HG03442 (cell line): ENCODE data around the gene PODNL1.
"Not testable (repeated sequence)": the region's sequence is repeated elsewhere in the genome, so short reads cannot be mapped to it uniquely, and the experiment has no call there.

Source experiments
- ATAC-seq: cut with Tn5 transposase; IDR thresholded peaks from one replicate; pipeline ENCODE4 v1.9.1; 2021; ENCODE audit warnings: mild to moderate bottlenecking, moderate library complexity; ENCODE audit not compliant: unreplicated experiment

PODNL1 gene

DNA sequence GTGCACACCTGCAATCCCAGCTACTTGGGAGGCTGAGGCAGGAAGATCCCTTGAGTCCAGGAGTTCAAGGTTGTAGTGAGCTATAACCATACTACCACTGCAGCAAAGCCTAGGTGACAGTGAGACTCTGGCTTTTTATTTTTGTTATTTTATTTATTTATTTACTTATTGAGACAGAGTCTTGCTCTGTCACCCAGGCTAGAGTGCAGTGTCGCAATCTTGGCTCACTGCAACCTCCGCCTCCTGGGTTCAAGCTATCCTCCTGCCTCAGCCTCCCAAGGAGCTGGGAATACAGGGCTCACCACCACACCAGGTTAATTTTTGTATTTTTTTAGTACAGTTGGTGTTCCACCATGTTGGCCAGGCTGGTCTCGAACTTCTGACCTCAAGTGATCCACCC lies 35.3 kb upstream of the PODNL1 start:
- ATAC-seq = not testable (repeated sequence)

DNA sequence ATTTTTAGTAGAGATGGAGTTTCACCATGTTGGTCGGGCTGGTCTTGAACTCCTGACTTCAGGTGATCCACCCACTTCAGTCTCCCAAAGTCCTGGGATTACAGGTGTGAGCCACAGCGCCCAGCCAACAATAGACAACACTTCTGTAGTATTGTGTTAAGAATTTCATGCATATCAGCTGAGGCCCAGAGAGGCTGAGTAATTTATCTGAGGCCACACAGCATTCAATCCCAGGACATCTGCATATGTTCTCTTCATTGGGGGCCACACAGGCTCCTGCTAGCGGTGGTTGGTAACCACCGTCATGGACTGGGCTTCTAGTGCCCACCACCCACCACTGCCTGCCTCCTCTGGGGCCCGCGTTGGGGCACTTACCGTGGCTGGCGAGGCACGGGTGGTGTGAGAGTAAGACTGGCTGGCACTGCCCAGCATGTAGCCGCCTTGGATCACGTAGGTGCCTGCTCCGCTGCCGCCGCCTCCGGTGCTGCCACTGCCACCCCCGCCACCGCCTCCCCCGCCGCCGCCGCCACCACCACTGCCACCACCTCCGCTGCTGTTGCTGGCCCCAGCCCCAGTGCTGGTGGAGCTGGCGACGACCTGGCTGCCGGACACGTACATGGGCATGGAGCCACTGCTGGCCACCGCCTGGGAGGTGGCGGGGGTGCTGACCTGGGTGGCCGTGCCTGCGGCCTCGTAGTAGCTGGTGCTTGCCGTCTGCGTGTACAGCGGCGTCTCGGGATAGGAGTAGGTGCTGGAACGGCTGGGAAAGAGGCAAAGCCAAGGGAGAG lies 34.3 kb upstream of the PODNL1 start:
- ATAC-seq = no peak

DNA sequence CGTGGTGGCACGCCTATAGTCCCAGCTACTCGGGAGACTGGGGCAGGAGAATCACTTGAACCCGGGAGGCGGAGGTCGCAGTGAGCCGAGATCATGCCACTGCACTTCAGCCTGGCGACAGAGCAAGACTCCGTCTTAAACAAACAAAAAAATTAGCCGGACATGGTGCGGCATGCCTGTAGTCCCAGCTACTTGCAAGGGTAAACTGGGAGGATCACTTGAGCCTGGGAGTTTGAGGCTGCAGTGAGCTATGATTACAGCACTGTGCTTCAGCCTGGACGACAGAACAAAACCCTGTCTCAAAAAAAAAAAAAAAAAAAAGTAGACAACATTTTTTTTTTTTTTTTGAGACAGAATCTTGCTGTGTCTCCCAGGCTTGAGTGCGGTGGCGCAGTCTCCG lies 33.7 kb upstream of the PODNL1 start:
- ATAC-seq = not testable (repeated sequence)

DNA sequence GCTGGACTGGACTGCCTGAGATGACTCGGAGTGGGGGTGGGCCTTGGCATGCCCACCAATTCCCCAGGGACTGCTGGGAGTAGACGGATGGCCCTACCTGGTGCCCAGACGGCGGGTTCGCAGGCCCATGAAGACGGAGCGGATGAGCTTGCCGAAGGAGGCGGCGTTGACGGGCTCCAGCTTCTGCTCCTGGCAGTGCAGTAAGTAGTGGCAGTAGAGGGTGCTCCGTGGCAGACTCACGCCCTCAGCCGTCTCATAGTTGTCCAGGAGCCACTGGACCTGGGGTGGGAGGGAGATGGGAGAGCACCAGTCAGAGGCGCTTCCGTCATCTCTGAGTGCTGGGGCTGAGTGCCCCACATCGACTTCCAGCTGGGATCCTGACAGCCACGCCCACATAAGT lies 31.7 kb upstream of the PODNL1 start:
- no peak for ATAC-seq

DNA sequence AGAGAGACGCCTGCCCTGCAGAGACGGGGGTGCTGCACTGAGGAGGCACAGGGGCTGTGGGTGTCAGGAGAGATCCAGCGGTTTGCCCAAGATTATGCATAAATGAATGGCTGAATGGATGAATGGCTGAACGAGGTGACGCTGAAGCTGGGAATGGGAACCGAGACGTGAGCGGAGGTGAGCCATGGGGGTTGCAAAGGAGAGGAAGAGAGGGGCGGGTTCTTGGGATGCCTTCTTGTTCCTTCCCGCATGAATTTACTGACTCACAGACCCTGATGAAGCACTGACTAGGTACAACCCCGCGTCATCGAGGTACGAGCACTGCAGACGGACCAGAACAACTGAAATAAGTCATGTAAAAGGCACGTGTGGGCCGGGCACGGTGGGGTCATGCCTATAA lies 30.8 kb upstream of the PODNL1 start:
- ATAC-seq = no peak

DNA sequence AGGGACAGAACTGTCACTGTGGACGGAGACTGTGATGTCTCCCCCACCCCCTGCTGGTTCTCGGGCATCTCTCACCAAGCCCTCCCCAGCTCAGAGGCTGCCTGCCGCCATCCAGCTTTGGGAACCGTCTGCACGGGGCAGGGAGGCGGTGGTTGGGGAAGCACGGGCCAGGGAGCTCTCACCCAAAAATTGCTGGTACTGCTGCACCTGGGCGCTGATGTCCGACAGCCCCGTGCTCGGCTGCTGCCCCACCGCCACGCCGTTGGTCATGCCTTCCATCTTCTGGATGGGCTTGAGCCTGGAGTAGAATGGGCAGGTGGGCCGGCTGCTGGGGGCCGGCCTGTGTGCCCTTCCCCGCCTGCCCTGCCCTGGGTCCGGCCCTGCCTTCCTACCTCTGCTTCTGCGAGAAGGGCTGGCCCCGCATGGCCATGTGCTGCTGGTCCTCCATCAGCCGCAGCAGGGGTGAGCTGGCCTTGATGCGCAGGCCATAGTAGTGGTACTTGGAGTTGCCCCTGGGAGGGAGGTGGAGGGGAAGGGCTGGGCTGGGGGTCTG lies 30.2 kb upstream of the PODNL1 start:
- ATAC-seq = no peak

DNA sequence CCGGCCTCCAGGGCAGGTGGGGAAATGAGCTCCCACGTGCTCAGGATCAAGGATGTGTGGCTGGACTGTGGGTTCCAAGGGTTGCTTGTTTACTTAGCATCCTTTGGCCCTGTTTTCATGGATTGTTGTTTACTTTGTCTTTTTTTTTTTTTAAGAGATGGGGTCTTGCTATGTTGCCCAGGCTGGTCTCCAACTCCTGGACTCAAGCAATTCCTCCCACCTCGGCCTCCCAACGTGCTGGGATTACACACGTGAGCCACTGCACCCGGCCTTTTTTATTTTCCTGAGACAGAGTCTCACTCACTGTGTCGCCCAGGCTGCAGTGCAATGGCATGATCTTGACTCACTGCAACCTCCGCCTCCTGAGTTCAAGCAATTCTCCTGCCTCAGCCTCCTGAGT lies 29.0 kb upstream of the PODNL1 start:
- not testable (repeated sequence) for ATAC-seq

DNA sequence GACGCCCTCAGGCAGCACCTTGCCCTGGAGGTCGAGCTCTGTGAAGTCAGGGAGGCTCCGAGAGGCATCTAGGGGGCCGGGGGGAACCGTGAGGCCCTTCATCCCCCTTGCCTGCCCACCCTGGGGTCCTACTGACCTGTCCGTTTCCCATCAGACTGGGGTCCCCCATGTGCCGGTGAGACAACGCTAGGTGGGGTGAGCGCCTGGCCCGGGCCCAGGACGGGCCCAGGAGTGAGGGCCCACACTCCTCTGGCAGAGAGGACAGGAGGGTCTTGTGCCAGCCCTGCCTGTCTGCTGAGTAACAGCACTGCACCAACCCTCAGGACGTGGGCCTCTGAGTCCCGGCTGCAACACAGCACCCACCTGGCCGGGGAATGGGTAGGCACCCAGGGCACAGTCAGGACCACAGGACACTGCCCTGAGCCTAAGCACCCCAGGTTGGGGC lies 28.5 kb upstream of the PODNL1 start:
- ATAC-seq = no peak

DNA sequence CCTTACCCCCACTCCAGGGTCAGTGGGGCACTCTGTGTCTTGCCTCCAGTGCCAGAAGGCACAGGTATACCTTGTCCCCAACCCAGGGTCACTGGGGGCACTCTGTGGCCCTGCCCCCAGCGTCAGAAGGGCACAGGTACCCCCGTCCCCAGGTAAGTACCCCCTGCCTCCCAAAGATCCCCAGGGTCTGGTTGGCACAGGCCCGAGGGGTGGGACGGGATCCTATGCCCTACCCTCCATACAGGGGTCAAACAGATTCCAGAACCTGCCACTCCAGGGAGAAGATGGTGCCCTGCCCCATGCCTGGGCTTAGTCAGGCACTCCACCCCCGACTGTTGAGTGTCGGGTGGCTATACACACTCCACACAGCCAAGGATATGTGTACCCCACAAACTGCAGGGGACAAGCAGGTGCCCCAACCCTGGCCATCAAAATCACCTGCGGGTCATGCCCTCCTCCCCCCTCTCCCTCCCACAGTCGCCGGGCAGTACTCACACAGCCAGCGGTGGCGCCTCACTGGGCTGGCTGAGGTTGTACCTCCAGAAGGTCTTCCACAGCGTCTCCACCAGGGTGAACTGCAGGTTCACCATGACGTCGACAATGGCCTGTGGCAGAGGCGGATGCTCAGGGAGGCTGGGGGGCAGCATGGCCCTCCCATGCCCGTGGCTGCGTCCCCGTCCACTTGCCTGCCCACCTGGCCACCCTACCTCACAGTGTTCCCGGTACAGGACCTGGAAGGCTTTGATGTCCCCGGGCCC lies 27.9 kb upstream of the PODNL1 start:
- no peak for ATAC-seq

DNA sequence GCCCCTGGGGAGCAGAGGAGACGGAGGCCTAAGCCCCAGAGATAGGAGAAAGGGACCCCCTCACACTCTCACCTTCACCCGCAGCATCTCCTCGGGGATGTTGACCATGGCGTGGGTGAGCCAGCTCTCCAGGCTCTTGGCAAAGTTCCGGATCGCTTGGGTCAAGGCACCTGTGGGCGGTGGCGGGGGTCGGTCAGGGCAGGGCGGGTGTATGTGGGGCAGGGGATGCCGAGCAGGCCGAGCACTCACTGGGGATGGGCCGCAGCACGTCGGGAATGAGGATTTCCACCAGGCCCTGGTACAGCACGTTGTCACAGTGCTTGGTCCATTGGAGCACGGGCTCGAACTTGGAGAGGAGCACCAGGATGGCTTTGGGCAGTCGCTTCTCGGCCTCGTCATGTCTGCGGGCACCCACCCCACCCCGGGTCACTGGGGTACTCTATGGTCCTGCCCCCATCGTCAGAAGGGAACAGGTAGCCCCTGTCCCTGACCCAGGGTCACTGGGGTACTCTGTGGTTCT lies 27.2 kb upstream of the PODNL1 start:
- no peak for ATAC-seq

DNA sequence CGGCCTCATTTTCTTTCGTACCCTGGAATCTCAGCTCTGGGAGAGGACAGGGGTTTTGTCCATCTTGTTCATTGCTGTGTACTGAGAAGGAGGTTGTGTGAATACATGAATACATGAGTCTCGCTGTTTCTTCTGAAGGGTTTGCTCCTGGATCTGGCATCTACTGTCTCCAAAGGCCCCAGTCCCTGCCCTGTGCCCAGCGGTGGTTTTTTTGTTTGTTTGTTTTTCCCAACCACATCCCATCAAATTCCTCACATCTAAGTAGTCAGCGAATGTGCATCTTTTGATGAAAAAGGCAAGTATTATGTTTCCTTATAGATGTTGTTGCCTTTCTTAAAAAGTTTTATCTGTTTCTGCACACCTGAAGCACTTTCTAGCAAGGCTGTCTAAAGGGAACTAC lies 26.6 kb upstream of the PODNL1 start:
- no peak for ATAC-seq

DNA sequence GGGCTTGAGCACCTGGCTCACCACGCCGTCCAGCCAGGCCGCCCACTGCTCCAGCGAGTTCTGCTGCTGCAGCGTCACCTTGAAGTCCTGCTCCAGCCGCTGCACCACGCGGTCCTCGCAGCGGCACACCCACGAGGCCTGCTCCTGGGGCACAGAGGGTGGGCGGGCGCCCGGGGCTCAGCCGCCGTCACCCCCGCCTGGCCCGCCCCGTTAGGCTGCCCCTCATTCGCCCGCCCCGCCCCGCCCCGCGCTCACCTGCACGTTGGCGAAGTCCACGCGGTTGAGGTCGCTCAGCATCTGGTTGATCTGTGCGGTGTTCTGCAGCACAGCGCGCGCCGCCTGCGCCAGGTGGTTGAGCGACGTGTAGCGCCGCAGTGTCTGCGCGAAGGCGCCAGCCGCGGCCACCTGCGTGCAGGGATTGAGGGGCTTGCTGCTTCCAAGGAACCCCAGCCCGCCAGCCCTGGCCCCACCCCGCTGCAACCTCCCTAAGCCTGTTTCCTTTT lies 25.4 kb upstream of the PODNL1 start:
- no peak for ATAC-seq

DNA sequence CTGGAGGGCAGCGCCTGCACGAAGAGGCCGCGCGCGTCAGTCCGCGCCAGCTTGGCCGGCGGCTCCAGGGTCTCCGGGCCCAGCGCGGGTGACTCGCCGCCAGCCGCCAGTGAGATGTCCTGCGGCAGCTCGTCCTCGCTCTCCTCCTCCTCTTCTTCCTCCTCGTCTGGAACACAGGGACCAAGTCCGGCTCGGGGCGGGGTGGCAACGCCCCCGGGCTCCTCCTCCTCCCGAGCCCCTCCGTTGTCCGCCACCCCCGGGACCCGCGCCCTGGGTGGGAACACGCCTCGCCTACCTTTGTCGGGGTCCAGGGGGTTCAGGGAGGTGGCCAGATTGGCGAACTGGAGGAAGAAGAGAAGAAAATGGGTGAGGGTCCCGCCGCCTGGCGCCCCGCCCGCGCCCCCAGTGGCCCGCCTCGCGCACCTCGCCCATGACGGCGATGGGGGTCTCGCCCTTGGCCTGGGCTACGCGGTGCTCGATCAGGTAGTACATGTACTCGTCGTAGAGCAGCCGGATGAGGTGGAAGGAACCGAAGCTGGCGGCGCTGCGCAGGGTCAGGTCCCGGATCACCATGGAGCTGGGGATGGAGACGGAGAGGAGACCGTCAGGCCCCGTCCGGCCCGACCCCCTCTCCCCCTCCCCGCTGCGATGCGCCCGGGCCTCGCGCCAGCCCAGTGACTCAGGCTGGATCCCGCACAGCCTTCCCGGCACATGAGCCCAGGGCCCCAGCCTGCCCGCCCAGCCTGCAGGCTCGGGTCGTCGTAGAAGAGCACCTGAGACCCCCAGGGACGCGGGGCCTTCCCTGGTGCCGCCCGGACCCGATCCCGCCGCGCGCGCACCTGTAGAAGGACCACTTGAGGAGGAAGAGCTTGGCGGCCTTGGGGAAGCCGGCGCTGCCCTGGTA lies 24.7 kb upstream of the PODNL1 start:
- no peak for ATAC-seq

DNA sequence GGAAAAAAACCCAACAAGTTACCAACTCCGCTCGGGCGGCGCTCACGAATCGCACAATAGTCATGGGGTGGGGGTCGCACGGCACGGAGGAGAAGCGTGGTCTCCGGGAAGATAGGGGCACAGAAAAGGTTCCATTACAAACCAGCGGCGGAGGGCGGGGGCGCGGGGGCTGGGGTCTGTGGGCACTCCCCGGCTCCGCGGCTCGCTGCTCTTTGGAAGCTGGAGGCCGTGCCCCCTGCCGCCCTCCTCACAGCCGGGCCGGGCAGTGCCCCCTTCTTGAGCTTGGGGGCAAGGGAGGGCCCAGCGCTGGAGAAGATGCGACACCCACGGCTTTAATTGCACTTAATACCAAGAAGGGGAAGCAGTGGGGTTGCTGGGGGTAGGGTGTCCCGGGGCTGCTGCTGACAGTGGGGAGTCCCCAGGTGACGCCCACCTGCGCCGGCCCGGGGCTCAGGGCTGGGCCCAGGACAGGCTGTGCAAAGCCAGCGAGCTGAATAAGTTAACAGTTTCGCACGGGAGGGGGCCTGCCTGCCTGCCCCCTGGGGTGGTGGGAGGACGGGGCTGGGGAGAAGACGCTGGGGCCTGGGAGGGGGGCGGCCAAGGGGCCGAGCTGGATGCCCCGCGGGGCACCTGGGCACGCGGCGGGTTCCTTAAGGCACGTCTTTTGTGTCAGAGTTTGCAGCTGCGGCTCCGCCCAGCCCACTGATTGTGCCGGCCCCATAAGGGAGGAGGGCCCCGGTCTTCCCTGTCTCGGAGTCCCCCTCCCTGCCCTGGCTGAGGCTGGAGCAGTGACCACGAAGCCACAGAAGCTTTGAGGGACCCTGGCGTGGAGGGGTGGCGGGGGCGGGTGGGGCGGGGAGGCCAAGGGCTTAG lies 23.8 kb upstream of the PODNL1 start:
- ATAC-seq = no peak

DNA sequence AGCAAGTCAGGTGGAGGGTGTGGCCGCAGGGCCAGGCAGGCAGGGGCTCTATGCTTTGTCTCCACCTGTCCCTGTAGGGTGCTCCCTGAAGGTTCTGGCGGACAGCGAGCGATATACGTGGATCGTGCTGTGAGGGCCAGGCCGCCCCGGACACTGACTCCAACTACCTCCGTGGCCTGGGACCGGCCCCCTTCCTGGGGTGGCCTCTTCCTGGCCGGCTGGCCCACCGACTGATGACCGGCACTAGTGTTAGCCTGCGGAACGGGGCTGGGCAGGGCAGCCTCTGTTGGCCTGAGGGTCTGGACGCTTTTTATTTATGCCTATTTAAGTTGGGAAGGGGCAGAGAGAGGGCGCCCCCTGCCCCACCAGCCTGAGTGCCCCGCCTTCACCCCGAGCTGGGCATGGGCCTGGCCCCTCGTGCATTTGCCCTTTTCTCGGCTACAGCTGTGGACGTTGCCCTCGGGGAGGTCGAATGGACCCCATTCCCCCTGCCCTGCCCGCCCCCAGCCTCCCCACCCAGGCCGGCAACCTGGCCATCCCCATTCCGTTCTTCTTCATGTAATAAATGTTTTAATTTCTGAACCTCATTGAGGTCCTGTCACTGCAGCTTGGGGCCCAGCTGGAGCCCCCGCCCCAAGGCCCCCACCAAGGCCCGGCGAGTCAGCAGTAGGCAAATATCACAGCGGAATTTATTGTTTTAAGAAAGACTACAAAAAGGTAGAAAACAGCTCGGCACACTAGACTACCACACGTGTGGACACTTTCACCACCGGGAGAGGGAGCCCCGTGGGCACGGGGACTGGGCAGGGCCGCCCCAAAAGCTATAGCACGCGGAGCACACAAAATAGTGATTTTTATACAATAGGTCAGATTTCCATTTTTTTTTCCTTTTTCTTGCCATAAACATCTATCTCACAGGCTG lies 22.9 kb upstream of the PODNL1 start:
- ATAC-seq = no peak

DNA sequence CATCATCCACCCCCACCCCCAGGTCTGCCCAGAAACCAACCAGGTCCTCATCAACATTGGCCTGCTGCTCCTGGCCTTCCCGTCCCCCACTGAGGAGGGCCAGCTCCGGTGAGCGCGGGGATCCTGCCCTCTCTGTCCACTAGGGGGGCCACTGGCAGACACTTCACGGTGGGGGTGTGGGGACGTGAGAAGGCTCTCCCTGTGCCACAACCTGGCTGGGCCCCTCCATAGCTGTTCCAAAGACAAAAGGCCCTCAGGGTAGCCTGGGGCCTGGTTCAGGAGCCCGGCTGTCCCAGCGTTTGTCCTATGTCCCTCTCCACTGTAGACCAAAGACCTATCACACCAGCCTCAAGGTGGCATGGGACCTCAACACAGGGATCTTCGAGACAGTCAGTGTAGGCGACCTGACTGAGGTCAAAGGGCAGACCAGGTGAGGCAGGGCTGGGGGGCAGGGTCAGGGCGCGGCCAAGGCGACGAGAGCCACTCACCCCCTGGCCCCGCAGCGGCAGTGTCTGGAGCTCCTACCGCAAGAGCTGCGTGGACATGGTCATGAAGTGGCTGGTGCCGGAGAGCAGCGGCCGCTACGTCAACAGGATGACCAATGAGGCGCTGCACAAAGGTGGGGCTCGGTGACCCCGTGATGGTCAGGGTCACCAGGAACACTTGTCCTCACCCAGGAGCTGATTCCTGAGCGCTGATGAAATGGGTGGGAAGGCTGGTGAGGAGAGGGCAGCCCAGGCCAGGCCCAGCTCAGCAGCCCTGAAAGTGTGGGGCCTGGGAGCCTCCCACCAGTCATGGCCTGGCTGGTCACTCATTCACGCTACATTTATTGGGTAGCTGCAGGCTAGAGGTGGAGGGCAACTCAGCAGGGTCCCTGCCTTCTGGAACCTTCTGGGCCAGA lies 22.0 kb upstream of the PODNL1 start:
- no peak for ATAC-seq

DNA sequence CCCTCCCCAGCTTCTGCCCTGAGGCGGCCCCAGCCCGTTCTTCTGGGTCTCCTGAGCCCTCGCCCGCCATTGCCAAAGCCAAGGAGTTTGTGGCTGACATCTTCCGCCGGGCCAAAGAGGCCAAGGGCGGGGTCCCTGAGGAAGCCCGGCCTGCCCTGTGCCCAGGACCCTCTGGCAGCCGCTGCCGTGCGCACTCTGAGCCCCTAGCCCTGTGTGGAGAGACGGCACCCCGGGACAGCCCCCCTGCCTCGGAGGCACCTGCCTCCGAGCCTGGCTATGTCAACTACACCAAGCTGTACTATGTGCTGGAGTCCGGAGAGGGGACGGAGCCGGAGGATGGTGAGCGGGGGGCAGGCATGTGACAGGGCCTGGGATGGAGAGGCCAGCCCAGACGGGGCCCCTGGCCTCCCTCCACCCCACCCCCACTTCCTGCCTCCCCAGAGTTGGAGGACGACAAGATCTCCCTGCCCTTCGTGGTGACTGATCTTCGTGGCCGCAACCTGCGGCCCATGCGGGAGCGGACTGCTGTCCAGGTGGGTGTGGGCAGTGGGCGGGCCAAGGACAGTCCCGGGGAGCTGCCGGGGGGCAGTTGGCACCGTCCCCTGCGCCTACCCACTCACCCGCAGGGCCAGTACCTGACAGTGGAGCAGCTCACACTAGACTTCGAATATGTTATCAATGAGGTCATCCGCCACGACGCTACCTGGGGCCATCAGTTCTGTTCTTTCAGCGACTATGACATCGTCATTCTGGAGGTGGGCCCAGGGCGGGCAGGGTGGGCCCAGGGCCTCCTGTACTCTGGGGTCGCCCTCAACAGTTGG lies 21.1 kb upstream of the PODNL1 start:
- no peak for ATAC-seq
